Neural progenitor cell (in vitro differentiated cells): ENCODE results near the gene WDHD1.

ENCODE experiments used
- EZH2 ChIP-seq: fragments of 200-600 bp; sonication (generic); IDR thresholded peaks from 2 replicates; pipeline ENCODE4 v1.6.1; 2017; ENCODE audit warnings: antibody characterized with exemption, mild to moderate bottlenecking, moderate library complexity
- TF ChIP-seq, protein P1 (sequence below): fragments of 200-600 bp; sonication (generic); IDR thresholded peaks from 2 replicates; pipeline ENCODE4 v1.5.1; 2017; ENCODE audit warnings: antibody characterized with exemption, mild to moderate bottlenecking

DNA sequence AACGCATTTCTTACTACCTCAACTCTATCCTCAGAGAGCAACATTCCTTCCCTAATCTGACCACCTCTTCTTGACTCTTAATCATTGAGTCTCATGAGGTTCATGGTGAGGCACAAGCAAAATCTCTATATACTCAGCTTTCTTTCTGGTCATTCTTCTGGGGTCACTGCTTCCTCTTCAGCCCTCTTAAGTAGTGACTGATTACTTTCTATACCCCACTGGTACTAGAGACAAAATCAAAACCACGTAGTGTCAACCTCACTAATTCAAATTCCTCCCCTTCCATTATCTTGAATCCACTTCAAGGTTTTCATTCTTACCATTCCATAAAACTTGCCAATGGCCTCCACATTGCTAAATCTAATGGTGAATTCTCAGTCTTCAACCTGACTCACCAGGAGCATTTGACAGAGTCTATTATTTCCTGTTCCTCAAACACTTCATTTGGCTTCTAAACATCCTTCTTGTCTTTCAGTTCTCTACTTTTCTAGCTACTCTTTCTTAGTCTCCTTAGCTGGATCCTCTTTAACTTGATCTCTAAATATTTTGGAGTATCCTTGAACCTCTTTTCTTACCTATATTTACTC lies 6.8 kb downstream of the WDHD1 start:
- TF ChIP-seq, protein P1, sequence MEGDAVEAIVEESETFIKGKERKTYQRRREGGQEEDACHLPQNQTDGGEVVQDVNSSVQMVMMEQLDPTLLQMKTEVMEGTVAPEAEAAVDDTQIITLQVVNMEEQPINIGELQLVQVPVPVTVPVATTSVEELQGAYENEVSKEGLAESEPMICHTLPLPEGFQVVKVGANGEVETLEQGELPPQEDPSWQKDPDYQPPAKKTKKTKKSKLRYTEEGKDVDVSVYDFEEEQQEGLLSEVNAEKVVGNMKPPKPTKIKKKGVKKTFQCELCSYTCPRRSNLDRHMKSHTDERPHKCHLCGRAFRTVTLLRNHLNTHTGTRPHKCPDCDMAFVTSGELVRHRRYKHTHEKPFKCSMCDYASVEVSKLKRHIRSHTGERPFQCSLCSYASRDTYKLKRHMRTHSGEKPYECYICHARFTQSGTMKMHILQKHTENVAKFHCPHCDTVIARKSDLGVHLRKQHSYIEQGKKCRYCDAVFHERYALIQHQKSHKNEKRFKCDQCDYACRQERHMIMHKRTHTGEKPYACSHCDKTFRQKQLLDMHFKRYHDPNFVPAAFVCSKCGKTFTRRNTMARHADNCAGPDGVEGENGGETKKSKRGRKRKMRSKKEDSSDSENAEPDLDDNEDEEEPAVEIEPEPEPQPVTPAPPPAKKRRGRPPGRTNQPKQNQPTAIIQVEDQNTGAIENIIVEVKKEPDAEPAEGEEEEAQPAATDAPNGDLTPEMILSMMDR: no peak
- no peak for TF ChIP-seq EZH2
